Lower lobe of right lung (tissue), 2 donors: Measurements from ENCODE around the gene SVBP. TPM values are rescaled to one million over a fixed set of nuclear protein-coding genes. Genes with fewer than 3 reads are reported as not detected.

Source experiments
- ATAC-seq, 2 donors: fragments of 200-7000 bp; cut with Tn5 transposase; one replicate each; pipeline ENCODE4 v1.9.1; 2020 to 2022; ENCODE audit warnings: mild to moderate bottlenecking in 2 of 2, moderate library complexity in 2 of 2
- DNase-seq: peaks from one replicate; pipeline ENCODE4 v3.0.0-alpha.2; 2020
- H3K27ac ChIP-seq: fragments of 200-600 bp; one replicate; pipeline ENCODE4 v1.8.0; 2022
- H3K27me3 ChIP-seq: fragments of 200-600 bp; one replicate; pipeline ENCODE4 v1.8.0; 2022; ENCODE audit warnings: low read depth
- H3K36me3 ChIP-seq: fragments of 200-600 bp; one replicate; pipeline ENCODE4 v1.8.0; 2022; ENCODE audit warnings: mild to moderate bottlenecking
- H3K4me1 ChIP-seq: fragments of 200-600 bp; one replicate; pipeline ENCODE4 v1.8.0; 2022
- H3K4me3 ChIP-seq: fragments of 200-600 bp; one replicate; pipeline ENCODE4 v1.8.0; 2022; ENCODE audit warnings: mild to moderate bottlenecking
- H3K9me3 ChIP-seq: fragments of 200-600 bp; one replicate; pipeline ENCODE4 v1.8.0; 2022
- CTCF ChIP-seq: fragments of 200-600 bp; IDR thresholded peaks from one replicate; pipeline ENCODE4 v1.8.0; 2022; ENCODE audit warnings: antibody characterized with exemption, mild to moderate bottlenecking
- intact Hi-C: fragments of 100-400 bp; cut with DNase I; formaldehyde crosslinking; loops from one replicate; pipeline ENCODE4 v1.11.0; 2022
- total RNA-seq: library from RNA; stranded (reverse); fragmentation: NEBNext Ultra II Directional; extraction: Animal tissue kit (Norgen Biotek cat#: 25700); gene quantifications from one replicate; pipeline ENCODE4 v1.2.1, GENCODE V29; 2021
- donor health status: DM: no; HTN: yes; CAD: no; lungs with severe emphysema.

SVBP gene
- total RNA-seq, 1 donor from 2014 or later = 20.8 TPM

- peak; percentile 16 to 17 for ATAC-seq
- intact Hi-C loops = no loop called here
- H3K4me3 ChIP-seq = peak overlapping the region; percentile 50
Measured at GRCh38 chr1:42784547-42784945, 32.7 kb downstream of the SVBP start.

GRCh38 chr1:42783092-42783491 lies 34.1 kb downstream of the SVBP start:
- ATAC-seq = no peak
- Histone ChIP-seq H3K9me3 (no peaks in the 10 kb centered on the region), H3K27ac (no peak overlapping the region), H3K36me3 (peaks cover 33% of the 10 kb centered on the region), H3K27me3 (peaks cover 5% of the 10 kb centered on the region), H3K4me1 (peaks cover 10% of the 10 kb centered on the region), H3K4me3 (no peak overlapping the region)
- TF ChIP-seq CTCF = no peak
- intact Hi-C loops = no loop called here
- DNase-seq = no peak

More at GRCh38 chr1:42784547-42784945, 32.7 kb downstream of the SVBP start:
- Histone ChIP-seq H3K9me3 (no peaks in the 10 kb centered on the region), H3K27ac (no peak overlapping the region), H3K36me3 (peaks cover 20% of the 10 kb centered on the region), H3K27me3 (peaks cover 5% of the 10 kb centered on the region), H3K4me1 (peaks cover 10% of the 10 kb centered on the region)
- no peak for DNase-seq
- TF ChIP-seq CTCF = no peak

- H3K27ac ChIP-seq = no peak overlapping the region
- H3K27me3 ChIP-seq = no peaks in the 10 kb centered on the region
- intact Hi-C loops = no loop called here
- peaks cover 6% of the 10 kb centered on the region for H3K4me1 ChIP-seq
- TF ChIP-seq CTCF = no peak
- no peaks in the 10 kb centered on the region for H3K9me3 ChIP-seq
- H3K36me3 ChIP-seq = peaks cover 62% of the 10 kb centered on the region
- ATAC-seq (no peak), DNase-seq (no peak)
- no peak overlapping the region for H3K4me3 ChIP-seq
Measured at GRCh38 chr1:42780176-42780575, 37.0 kb downstream of the SVBP start.

- no peak for TF ChIP-seq CTCF
- H3K27me3 ChIP-seq = no peaks in the 10 kb centered on the region
- H3K9me3 ChIP-seq = no peaks in the 10 kb centered on the region
- DNase-seq = no peak
- ATAC-seq = no peak
- peaks cover 66% of the 10 kb centered on the region for H3K36me3 ChIP-seq
- intact Hi-C loops = no loop called here
- no peak overlapping the region for H3K4me3 ChIP-seq
- peaks cover 1% of the 10 kb centered on the region for H3K4me1 ChIP-seq
- no peak overlapping the region for H3K27ac ChIP-seq
Measured at GRCh38 chr1:42779725-42780124, 37.5 kb downstream of the SVBP start.

- TF ChIP-seq CTCF = peak; percentile 58
- Histone ChIP-seq H3K36me3 (peaks cover 84% of the 10 kb centered on the region), H3K4me3 (no peak overlapping the region), H3K27me3 (no peaks in the 10 kb centered on the region), H3K9me3 (no peaks in the 10 kb centered on the region), H3K27ac (no peak overlapping the region), H3K4me1 (no peaks in the 10 kb centered on the region)
- ATAC-seq = peak; percentile 60 to 67
- intact Hi-C loops = no loop called here
- no peak for DNase-seq
Measured at GRCh38 chr1:42777852-42778251, 39.3 kb downstream of the SVBP start.

- Histone ChIP-seq H3K36me3 (peaks cover 80% of the 10 kb centered on the region), H3K4me1 (no peaks in the 10 kb centered on the region), H3K4me3 (no peak overlapping the region), H3K27me3 (no peaks in the 10 kb centered on the region), H3K27ac (no peak overlapping the region), H3K9me3 (no peaks in the 10 kb centered on the region)
- DNase-seq (no peak), ATAC-seq (no peak)
- no peak for TF ChIP-seq CTCF
- intact Hi-C loops = no loop called here
Measured at GRCh38 chr1:42776502-42776901, 40.7 kb downstream of the SVBP start.
